HL-60 (cell line): ENCODE measurements around the gene HPSE2.

Experiments used
- POLR2AphosphoS5 ChIP-seq: IDR thresholded peaks from 2 replicates; pipeline ENCODE4 v1.6.1; 2012; ENCODE audit warnings: low read depth
- TF ChIP-seq, protein P1 (sequence below): IDR thresholded peaks from one replicate; pipeline ENCODE4 v1.5.1; 2011; ENCODE audit warnings: low read length, control low read depth, inconsistent platforms; ENCODE audit not compliant: insufficient read depth
- TF ChIP-seq, protein P2 (sequence below): IDR thresholded peaks from 2 replicates; pipeline ENCODE4 v1.6.1; 2012; ENCODE audit warnings: low read depth; ENCODE audit not compliant: insufficient replicate concordance

DNA sequence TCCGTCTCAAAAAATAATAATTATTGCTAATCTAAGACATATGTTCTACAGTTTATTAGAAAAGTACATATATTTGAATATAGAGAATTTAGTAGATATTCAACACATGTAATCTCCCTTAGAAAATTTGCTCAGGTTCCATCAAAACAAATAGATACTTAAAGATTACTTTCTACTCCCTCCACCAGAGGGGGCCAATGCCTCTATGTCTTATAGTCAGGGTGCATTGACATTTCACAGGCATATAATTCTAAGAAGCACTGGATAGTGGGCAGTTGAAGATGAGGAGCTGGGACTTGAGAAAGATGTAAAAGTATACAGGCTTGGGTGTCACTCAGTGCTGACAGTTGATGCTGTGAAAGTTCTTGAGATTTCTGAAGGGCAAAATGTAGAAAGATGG is 487.4 kb downstream of the HPSE2 start:
- TF ChIP-seq, protein P1, sequence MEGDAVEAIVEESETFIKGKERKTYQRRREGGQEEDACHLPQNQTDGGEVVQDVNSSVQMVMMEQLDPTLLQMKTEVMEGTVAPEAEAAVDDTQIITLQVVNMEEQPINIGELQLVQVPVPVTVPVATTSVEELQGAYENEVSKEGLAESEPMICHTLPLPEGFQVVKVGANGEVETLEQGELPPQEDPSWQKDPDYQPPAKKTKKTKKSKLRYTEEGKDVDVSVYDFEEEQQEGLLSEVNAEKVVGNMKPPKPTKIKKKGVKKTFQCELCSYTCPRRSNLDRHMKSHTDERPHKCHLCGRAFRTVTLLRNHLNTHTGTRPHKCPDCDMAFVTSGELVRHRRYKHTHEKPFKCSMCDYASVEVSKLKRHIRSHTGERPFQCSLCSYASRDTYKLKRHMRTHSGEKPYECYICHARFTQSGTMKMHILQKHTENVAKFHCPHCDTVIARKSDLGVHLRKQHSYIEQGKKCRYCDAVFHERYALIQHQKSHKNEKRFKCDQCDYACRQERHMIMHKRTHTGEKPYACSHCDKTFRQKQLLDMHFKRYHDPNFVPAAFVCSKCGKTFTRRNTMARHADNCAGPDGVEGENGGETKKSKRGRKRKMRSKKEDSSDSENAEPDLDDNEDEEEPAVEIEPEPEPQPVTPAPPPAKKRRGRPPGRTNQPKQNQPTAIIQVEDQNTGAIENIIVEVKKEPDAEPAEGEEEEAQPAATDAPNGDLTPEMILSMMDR = peak; percentile 14
- TF ChIP-seq, protein P2, sequence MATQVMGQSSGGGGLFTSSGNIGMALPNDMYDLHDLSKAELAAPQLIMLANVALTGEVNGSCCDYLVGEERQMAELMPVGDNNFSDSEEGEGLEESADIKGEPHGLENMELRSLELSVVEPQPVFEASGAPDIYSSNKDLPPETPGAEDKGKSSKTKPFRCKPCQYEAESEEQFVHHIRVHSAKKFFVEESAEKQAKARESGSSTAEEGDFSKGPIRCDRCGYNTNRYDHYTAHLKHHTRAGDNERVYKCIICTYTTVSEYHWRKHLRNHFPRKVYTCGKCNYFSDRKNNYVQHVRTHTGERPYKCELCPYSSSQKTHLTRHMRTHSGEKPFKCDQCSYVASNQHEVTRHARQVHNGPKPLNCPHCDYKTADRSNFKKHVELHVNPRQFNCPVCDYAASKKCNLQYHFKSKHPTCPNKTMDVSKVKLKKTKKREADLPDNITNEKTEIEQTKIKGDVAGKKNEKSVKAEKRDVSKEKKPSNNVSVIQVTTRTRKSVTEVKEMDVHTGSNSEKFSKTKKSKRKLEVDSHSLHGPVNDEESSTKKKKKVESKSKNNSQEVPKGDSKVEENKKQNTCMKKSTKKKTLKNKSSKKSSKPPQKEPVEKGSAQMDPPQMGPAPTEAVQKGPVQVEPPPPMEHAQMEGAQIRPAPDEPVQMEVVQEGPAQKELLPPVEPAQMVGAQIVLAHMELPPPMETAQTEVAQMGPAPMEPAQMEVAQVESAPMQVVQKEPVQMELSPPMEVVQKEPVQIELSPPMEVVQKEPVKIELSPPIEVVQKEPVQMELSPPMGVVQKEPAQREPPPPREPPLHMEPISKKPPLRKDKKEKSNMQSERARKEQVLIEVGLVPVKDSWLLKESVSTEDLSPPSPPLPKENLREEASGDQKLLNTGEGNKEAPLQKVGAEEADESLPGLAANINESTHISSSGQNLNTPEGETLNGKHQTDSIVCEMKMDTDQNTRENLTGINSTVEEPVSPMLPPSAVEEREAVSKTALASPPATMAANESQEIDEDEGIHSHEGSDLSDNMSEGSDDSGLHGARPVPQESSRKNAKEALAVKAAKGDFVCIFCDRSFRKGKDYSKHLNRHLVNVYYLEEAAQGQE = no peak
- TF ChIP-seq POLR2AphosphoS5 = no peak
